Fibroblast of gingiva (primary cell): ENCODE measurements around the gene SPPL2C.

ENCODE experiments used
- DNase-seq: peaks from one replicate; pipeline ENCODE4 v3.0.0-alpha.2; 2011; ENCODE audit warnings: low read depth

Gene SPPL2C

DNA sequence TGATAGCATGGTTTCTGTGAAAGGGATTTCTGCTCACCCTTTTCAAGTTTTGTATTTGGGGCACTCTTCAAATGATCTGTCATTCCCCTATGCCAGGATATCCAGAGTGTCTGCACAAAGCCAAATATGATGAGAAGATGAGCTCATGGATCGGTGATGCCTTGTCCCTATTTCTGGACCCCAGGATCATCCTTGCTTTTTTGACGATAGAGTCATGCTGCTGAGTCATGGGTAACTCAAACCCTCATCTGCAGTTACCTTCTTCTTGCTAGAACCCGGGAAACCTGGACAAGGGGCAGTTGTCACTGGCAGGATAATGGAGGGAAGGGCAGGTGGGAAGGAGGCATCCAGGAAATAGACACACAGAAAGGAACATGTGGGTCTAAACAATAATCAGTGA, 31.9 kb downstream of the SPPL2C start:
- no peak for DNase-seq

GRCh38 chr17:45877467-45877866, 32.8 kb downstream of the SPPL2C start:
- no peak for DNase-seq

GRCh38 chr17:45883063-45883462, 38.4 kb downstream of the SPPL2C start:
- no peak for DNase-seq

- no peak for DNase-seq
Observed at GRCh38 chr17:45886852-45887251, 42.2 kb downstream of the SPPL2C start.

DNA sequence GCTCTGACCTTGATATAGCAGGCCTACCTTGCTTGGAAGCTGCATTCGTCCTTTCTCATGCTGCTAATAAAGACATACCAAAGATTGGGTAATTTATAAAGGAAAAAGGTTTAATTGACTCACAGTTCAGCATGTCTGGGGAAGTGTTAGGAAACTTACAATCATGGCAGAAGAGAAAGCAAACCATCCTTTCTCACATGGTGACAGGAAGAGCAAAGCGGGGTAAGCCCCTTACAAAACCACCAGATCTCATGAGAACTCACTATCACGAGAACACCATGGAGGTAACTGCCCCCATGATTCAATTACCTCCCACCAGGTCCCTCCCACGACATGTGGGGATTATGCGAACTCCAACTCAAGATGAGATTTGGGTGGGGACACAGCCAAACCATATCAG, 43.7 kb downstream of the SPPL2C start:
- no peak for DNase-seq

- DNase-seq = no peak
Observed at GRCh38 chr17:45889579-45889978, 44.9 kb downstream of the SPPL2C start.

DNA sequence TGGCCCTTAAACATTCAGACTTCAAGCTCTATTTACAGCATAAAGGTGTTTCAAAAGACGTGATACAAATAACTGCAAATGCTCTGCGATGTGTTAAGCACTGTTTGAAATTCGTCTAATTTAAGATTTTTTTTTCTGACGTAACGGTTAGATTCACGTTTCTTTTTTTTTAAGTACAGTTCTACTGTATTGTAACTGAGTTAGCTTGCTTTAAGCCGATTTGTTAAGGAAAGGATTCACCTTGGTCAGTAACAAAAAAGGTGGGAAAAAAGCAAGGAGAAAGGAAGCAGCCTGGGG, 49.0 kb downstream of the SPPL2C start:
- no peak for DNase-seq

GRCh38 chr17:45894022-45894784, 49.5 kb downstream of the SPPL2C start, which contains the start of gene MAPT:
Gene MAPT (plus strand): TSS chr17:45894554. CDS start chr17:45962338, 67,784 bp downstream.
- peak; percentile 88 for DNase-seq

DNA sequence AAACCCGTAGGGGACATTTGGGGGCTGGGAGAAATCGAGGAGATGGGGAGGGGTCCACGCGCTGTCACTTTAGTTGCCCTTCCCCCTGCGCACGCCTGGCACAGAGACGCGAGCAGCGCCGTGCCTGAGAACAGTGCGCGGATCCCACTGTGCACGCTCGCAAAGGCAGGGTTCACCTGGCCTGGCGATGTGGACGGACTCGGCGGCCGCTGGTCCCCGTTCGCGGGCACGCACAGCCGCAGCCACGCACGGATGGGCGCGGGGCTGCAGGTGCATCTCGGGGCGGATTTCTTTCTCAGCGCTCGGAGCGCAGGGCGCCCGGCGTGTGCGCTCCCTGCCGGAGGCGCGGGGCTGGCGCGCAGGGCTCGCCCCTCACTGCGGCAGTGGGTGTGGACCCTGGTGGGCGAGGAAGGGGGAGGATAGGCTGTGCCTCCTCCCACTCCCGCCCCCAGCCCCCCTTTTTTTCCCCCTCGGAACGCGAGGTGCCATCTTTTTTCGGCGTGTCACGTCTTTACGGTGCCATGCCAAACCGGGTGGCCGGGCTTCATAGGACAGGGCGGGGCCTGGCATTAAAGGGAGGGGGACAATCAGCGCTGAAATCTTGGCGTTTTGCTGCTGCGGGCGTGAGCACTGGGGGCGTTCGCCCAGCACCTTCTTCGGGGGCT, 50.8 kb downstream of the SPPL2C start:
- no peak for DNase-seq

GRCh38 chr17:45895969-45896785, 51.5 kb downstream of the SPPL2C start:
- no peak for DNase-seq
